Neural progenitor cell (in vitro differentiated cells): Measurements from ENCODE around the gene ANKRD62. TPM values are rescaled to one million over a fixed set of nuclear protein-coding genes. Genes with fewer than 3 reads are reported as not detected.

Experiments used
- DNase-seq: peaks from one replicate; pipeline ENCODE4 v3.0.0-alpha.2; 2016; ENCODE audit warnings: low spot score
- H2AFZ ChIP-seq: fragments of 200-600 bp; sonication (generic); replicated peaks from 2 replicates; pipeline ENCODE4 v1.6.1; 2016; ENCODE audit warnings: antibody characterized with exemption
- H3F3A ChIP-seq: fragments of 200-600 bp; sonication (generic); 2 replicates; pipeline ENCODE4 v1.6.1; 2016; ENCODE audit warnings: antibody characterized with exemption, low read depth
- H3K27ac ChIP-seq: fragments of 200-600 bp; sonication (generic); 2 replicates; pipeline ENCODE4 v1.5.1; 2016; ENCODE audit warnings: mild to moderate bottlenecking
- H3K27me3 ChIP-seq: fragments of 200-600 bp; sonication (generic); 2 replicates; pipeline ENCODE4 v1.6.1; 2016; ENCODE audit warnings: mild to moderate bottlenecking, moderate library complexity
- H3K36me3 ChIP-seq: fragments of 200-600 bp; sonication (generic); 2 replicates; pipeline ENCODE4 v1.5.1; 2016
- H3K4me1 ChIP-seq: fragments of 200-600 bp; sonication (generic); 2 replicates; pipeline ENCODE4 v1.6.1; 2016; ENCODE audit warnings: mixed run types
- H3K4me2 ChIP-seq: fragments of 200-600 bp; sonication (generic); 2 replicates; pipeline ENCODE4 v1.6.1; 2016
- H3K4me3 ChIP-seq: fragments of 200-600 bp; sonication (generic); 2 replicates; pipeline ENCODE4 v1.5.1; 2016
- H3K79me2 ChIP-seq: fragments of 200-600 bp; sonication (generic); 2 replicates; pipeline ENCODE4 v1.6.1; 2016; ENCODE audit warnings: low read depth
- H3K9ac ChIP-seq: fragments of 200-600 bp; sonication (generic); 2 replicates; pipeline ENCODE4 v1.6.1; 2016
- H3K9me3 ChIP-seq: fragments of 200-600 bp; sonication (generic); 2 replicates; pipeline ENCODE4 v1.5.1; 2016; ENCODE audit warnings: low read depth
- H4K20me1 ChIP-seq: fragments of 200-600 bp; sonication (generic); 2 replicates; pipeline ENCODE4 v1.6.1; 2016; ENCODE audit warnings: low read depth
- H3K27ac Mint-ChIP-seq: 3 replicates; pipeline ENCODE4 v1.8.0; 2021; ENCODE audit warnings: mixed read lengths
- H3K27me3 Mint-ChIP-seq: 2 replicates; pipeline ENCODE4 v1.8.0; 2022; ENCODE audit warnings: low read depth, mild to moderate bottlenecking, inconsistent platforms, moderate library complexity, mixed read lengths; ENCODE audit not compliant: insufficient read depth
- H3K36me3 Mint-ChIP-seq: 3 replicates; pipeline ENCODE4 v1.8.0; 2021; ENCODE audit warnings: mixed read lengths
- H3K4me1 Mint-ChIP-seq: 3 replicates; pipeline ENCODE4 v1.8.0; 2021; ENCODE audit warnings: mixed read lengths
- H3K4me3 Mint-ChIP-seq: 3 replicates; pipeline ENCODE4 v1.8.0; 2021; ENCODE audit warnings: mild to moderate bottlenecking, moderate library complexity, mixed read lengths
- H3K9me3 Mint-ChIP-seq: 3 replicates; pipeline ENCODE4 v1.8.0; 2020; ENCODE audit warnings: mixed read lengths
- CTCF ChIP-seq: fragments of 200-600 bp; sonication (generic); IDR thresholded peaks from 2 replicates; pipeline ENCODE4 v1.5.1; 2017; ENCODE audit warnings: antibody characterized with exemption, mild to moderate bottlenecking
- EZH2 ChIP-seq: fragments of 200-600 bp; sonication (generic); IDR thresholded peaks from 2 replicates; pipeline ENCODE4 v1.6.1; 2017; ENCODE audit warnings: antibody characterized with exemption, mild to moderate bottlenecking, moderate library complexity
- EZH2phosphoT487 ChIP-seq: fragments of 200-600 bp; sonication (generic); IDR thresholded peaks from 2 replicates; pipeline ENCODE4 v1.6.1; 2017; ENCODE audit warnings: antibody characterized with exemption
- small RNA-seq: library from RNA; depleted of rRNA; stranded (forward); fragments of <200 nt; gene quantifications from one replicate; pipeline ENCODE3, GENCODE V24; 2015
- total RNA-seq: library from RNA; depleted of rRNA; stranded (reverse); fragments of >200 nt; gene quantifications from 2 replicates; pipeline ENCODE4 v1.2.3, GENCODE V29; 2015; ENCODE audit warnings: low replicate concordance

The ANKRD62 gene
- total RNA-seq, 1 donor from 2014 or later = not detected

GRCh38 chr18:12165038-12165768 lies 71.6 kb downstream of the ANKRD62 start:
- Mint-ChIP-seq H3K9me3 (peaks cover 11% of the 10 kb centered on the region), H3K4me3 (no peak overlapping the region)

More at GRCh38 chr18:12165038-12165768, 71.6 kb downstream of the ANKRD62 start:
- H3K9ac ChIP-seq = no peak overlapping the region
- no peak overlapping the region for H3K27ac Mint-ChIP-seq
- no peaks in the 10 kb centered on the region for H3K4me1 ChIP-seq
- no peak for DNase-seq
- no peak overlapping the region for H2AFZ ChIP-seq
- no peaks in the 10 kb centered on the region for H3K36me3 Mint-ChIP-seq
- H3K4me3 ChIP-seq = no peak overlapping the region
- no peaks in the 10 kb centered on the region for H3K79me2 ChIP-seq
- H3F3A ChIP-seq = no peaks in the 10 kb centered on the region
- TF ChIP-seq EZH2 = no peak
- TF ChIP-seq CTCF = no peak
- TF ChIP-seq EZH2phosphoT487 = no peak
- no peaks in the 10 kb centered on the region for H3K9me3 ChIP-seq
- H3K4me1 Mint-ChIP-seq = peaks cover 7% of the 10 kb centered on the region
- no peak overlapping the region for H3K27ac ChIP-seq
- H3K27me3 Mint-ChIP-seq = peaks cover 4% of the 10 kb centered on the region
- no peaks in the 10 kb centered on the region for H4K20me1 ChIP-seq
- H3K36me3 ChIP-seq = no peaks in the 10 kb centered on the region
- H3K4me2 ChIP-seq = no peak overlapping the region
- H3K27me3 ChIP-seq = no peaks in the 10 kb centered on the region

Small RNA genes lying within 50 kb of the gene (small RNA-seq; reads per million reads assigned to genes)
- not detected for gene RNU6-324P

Other genes with a start within 250 kb of the ANKRD62 start
- 50.8 and 62.9 TPM in 2 replicates for gene CHMP1B, start 242.4 kb upstream of the ANKRD62 start, total RNA-seq
- 12.2 and 17.3 TPM in 2 replicates for gene MPPE1, start 185.5 kb upstream of the ANKRD62 start, total RNA-seq
- gene IMPA2, start 112.3 kb upstream of the ANKRD62 start, total RNA-seq = 41.9 and 85.3 TPM in 2 replicates
- gene CIDEA, start 160.5 kb downstream of the ANKRD62 start, total RNA-seq = not detected in 2 replicates
- gene TUBB6, start 214.4 kb downstream of the ANKRD62 start, total RNA-seq = 92.7 and 137 TPM in 2 replicates